Vagina (tissue), 2 donors: Measurements from ENCODE around the gene DCDC2B. TPM values are rescaled to one million over a fixed set of nuclear protein-coding genes. Genes with fewer than 3 reads are reported as not detected.
A peak's percentile ranks its signal among the peaks of the same experiment; 100 is the strongest.

Experiments used
- DNase-seq, 2 donors: peaks; one replicate each; pipeline ENCODE4 v3.0.0-alpha.2; 2017; ENCODE audit errors: extremely low spot score in 2 of 2
- H3K27ac ChIP-seq: fragments of 200-600 bp; sonication (generic); one replicate; pipeline ENCODE4 v1.5.1; 2019
- H3K27me3 ChIP-seq: fragments of 200-600 bp; sonication (generic); one replicate; pipeline ENCODE4 v1.5.1; 2019
- H3K36me3 ChIP-seq, 2 donors: fragments of 200-600 bp; sonication (generic); one replicate each; pipeline ENCODE4 v1.5.1; 2017 to 2019
- H3K4me1 ChIP-seq: fragments of 200-600 bp; sonication (generic); one replicate; pipeline ENCODE4 v1.5.1; 2019
- H3K4me3 ChIP-seq, 2 donors: fragments of 200-600 bp; sonication (generic); 1 replicate in 1 of 2; 2 replicates in 1 of 2; pipeline ENCODE4 v1.5.1; 2016 to 2019
- H3K9me3 ChIP-seq: fragments of 200-600 bp; sonication (generic); one replicate; pipeline ENCODE4 v1.5.1; 2019
- CTCF ChIP-seq, 3 experiments: fragments of 450-650 bp in 2 of 3; fragments of 200-600 bp in 1 of 3; sonication (generic) in 1 of 3; IDR thresholded peaks; one replicate each; pipeline ENCODE4 v1.5.1; 2017 to 2019; ENCODE audit warnings: antibody characterized with exemption in 3 of 3, mild to moderate bottlenecking in 2 of 3, moderate library complexity in 2 of 3
- POLR2A ChIP-seq, 2 donors: fragments of 450-650 bp; IDR thresholded peaks; one replicate each; pipeline ENCODE4 v1.6.1; 2017; ENCODE audit warnings: antibody characterized with exemption in 2 of 2, mild to moderate bottlenecking in 2 of 2, moderate library complexity in 2 of 2
- POLR2AphosphoS5 ChIP-seq, 2 donors: sonication (generic); formaldehyde crosslinking; IDR thresholded peaks; one replicate each; pipeline ENCODE4 v1.9.0; 2017; ENCODE audit warnings: antibody characterized with exemption in 2 of 2, mild to moderate bottlenecking in 2 of 2, low read depth in 1 of 2; ENCODE audit not compliant: insufficient read depth in 1 of 2
- intact Hi-C: fragments of 100-400 bp; cut with DNase I; formaldehyde crosslinking; loops from one replicate; pipeline ENCODE4 v1.15.1; 2023
- total RNA-seq: library from RNA; depleted of rRNA; stranded (reverse); fragments of >200 nt; gene quantifications from one replicate; pipeline ENCODE4 v1.2.3, GENCODE V29; 2016

Gene DCDC2B
- total RNA-seq, 1 donor from 2014 or later: not detected

GRCh38 chr1:32201011-32201855 is 7.7 kb upstream of the DCDC2B start:
- intact Hi-C loops: loop anchor here (2.0 kb wide), 1 partner anchor 40 kb away; no protein-coding TSS in a partner anchor
- Histone ChIP-seq H3K36me3 (peaks cover 0 to 18% of the 10 kb centered on the region in 2 donors), H3K4me3 (peak overlapping the region; percentile 49 to 77), H3K27ac (peak overlapping the region; percentile 77), H3K4me1 (peaks cover 35% of the 10 kb centered on the region), H3K27me3 (no peaks in the 10 kb centered on the region), H3K9me3 (no peaks in the 10 kb centered on the region)
- DNase-seq: no peak
- TF ChIP-seq POLR2A (IDR thresholded peaks at IDR 0.05) (no peak), POLR2AphosphoS5 (IDR thresholded peaks at IDR 0.05; ENCODE audit: insufficient read depth in 1 of 2, low read depth in 1 of 2) (peak in 1 of 2 donors; percentile 17)

DNA sequence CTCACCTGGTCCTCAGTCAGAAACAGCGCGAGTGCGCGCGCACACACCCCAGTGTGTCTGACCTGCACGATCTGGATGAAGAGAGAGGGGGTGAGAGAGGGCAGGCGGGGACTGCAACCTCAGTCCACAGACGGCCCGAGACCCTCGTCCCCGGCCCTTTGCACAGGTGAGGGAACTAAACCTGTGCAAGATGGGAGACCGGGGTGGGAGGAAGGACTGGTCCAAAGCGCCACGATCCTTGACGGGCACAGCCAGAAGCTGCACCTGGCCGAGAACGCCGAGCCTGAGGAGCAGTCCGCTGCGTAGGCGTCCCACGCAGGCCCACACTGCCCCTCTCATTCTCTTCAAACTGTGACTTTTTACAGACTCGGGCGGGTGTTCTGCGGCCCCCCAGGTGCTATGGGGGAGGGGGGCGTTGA is 3.9 kb upstream of the DCDC2B start:
- Histone ChIP-seq H3K9me3 (no peaks in the 10 kb centered on the region), H3K36me3 (no peaks in the 10 kb centered on the region), H3K27ac (peak overlapping the region; percentile 40), H3K4me3 (peak overlapping the region; percentile 62 to 73), H3K27me3 (no peaks in the 10 kb centered on the region), H3K4me1 (peaks cover 32% of the 10 kb centered on the region)
- DNase-seq: no peak
- TF ChIP-seq POLR2A (IDR thresholded peaks at IDR 0.05): no peak
- TF ChIP-seq CTCF (IDR thresholded peaks at IDR 0.05): no peak
- TF ChIP-seq POLR2AphosphoS5 (IDR thresholded peaks at IDR 0.05; ENCODE audit: insufficient read depth in 1 of 2, low read depth in 1 of 2): no peak
- intact Hi-C loops: no loop called here

- DNase-seq: no peak
- Histone ChIP-seq H3K36me3 (no peaks in the 10 kb centered on the region), H3K9me3 (no peaks in the 10 kb centered on the region), H3K4me1 (peaks cover 29% of the 10 kb centered on the region), H3K27me3 (no peaks in the 10 kb centered on the region), H3K27ac (peak within 1 kb of the TSS; percentile 40), H3K4me3 (peak within 1 kb of the TSS; percentile 62 to 73)
- intact Hi-C loops: no loop called here
- TF ChIP-seq POLR2AphosphoS5 (IDR thresholded peaks at IDR 0.05; ENCODE audit: insufficient read depth in 1 of 2, low read depth in 1 of 2) (peak; percentile 76 to 92), POLR2A (IDR thresholded peaks at IDR 0.05) (peak in 1 of 2 donors; percentile 29), CTCF (IDR thresholded peaks at IDR 0.05) (no peak)
Observed at GRCh38 chr1:32205401-32206370, 3.2 kb upstream of the DCDC2B start, which contains the start of gene IQCC. IQCC (plus strand) TSS chr1:32205671; CDS start chr1:32205682, 11 bp downstream.

- intact Hi-C loops: no loop called here
- no peaks in the 10 kb centered on the region for H3K36me3 ChIP-seq
- no peak overlapping the region for H3K4me3 ChIP-seq
- H3K27me3 ChIP-seq: no peaks in the 10 kb centered on the region
- H3K27ac ChIP-seq: no peak overlapping the region
- no peak for DNase-seq
- H3K4me1 ChIP-seq: peaks cover 16% of the 10 kb centered on the region
- no peaks in the 10 kb centered on the region for H3K9me3 ChIP-seq
- TF ChIP-seq POLR2AphosphoS5 (IDR thresholded peaks at IDR 0.05; ENCODE audit: insufficient read depth in 1 of 2, low read depth in 1 of 2): no peak
- no peak for TF ChIP-seq CTCF (IDR thresholded peaks at IDR 0.05)
- no peak for TF ChIP-seq POLR2A (IDR thresholded peaks at IDR 0.05)
Observed at GRCh38 chr1:32208469-32208868, 420 bp upstream of the DCDC2B start.
